Mesenteric fat pad (tissue), 1 donor: Measurements from ENCODE around the gene EDEM3. TPM values are rescaled to one million over a fixed set of nuclear protein-coding genes. Genes with fewer than 3 reads are reported as not detected.
"Not testable (repeated sequence)": the region's sequence is repeated elsewhere in the genome, so short reads cannot be mapped to it uniquely, and the experiment has no call there.

Source experiments
- DNase-seq: peaks from one replicate; pipeline ENCODE4 v3.0.0-alpha.2; 2020; ENCODE audit warnings: low spot score
- total RNA-seq: library from RNA; stranded (reverse); fragmentation: NEBNext Ultra II Directional; extraction: Animal tissue kit (Norgen Biotek cat#: 25700); gene quantifications from one replicate; pipeline ENCODE4 v1.2.1, GENCODE V29; 2021
- donor health status: DM: yes; HTN: yes; CAD: no.

EDEM3 gene
- total RNA-seq, 1 donor from 2014 or later = 39.7 TPM

- DNase-seq = no peak
Observed at GRCh38 chr1:184739796-184740195, 14.9 kb downstream of the EDEM3 start.

DNA sequence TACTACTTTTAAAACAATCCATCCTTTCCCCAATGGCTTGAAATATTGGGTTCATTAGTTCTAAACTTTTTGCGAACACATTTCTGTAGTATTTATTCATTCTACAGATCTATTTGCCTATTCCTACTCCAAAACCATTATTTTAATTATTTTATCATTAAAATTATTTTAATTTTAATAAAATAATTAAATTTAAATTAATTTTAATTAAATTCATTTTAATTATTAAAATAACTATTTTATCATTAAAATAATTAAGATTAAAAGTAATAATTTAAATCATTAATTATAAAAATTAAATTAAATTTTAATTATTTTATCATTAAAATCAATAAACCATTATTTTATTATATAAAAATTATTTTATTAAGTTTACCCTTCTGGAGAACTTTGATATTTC lies 15.6 kb downstream of the EDEM3 start:
- DNase-seq = no peak

DNA sequence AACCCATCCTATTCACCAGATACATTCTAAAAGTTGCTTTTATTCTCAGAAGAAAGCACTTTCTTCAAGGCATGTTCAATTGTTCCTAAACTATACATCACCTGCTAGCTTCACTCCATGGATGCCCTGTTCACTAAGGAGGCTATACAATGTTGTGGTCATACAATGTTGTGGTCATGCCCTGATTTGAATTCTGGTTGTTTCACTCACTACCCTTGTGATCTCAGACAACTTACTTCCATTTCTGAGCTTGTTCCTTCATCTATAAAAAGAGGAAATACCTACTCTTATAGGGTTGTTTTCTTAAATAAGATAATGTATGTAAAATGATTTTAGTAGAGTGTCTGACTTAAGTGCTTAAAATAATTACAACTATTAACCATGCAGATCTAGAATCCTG lies 19.7 kb downstream of the EDEM3 start:
- no peak for DNase-seq

- DNase-seq = no peak
Observed at GRCh38 chr1:184724843-184725242, 29.8 kb downstream of the EDEM3 start.

- DNase-seq = no peak
Observed at GRCh38 chr1:184716158-184716557, 38.5 kb downstream of the EDEM3 start.

- DNase-seq = no peak
Observed at GRCh38 chr1:184709418-184709817, 45.2 kb downstream of the EDEM3 start.

DNA sequence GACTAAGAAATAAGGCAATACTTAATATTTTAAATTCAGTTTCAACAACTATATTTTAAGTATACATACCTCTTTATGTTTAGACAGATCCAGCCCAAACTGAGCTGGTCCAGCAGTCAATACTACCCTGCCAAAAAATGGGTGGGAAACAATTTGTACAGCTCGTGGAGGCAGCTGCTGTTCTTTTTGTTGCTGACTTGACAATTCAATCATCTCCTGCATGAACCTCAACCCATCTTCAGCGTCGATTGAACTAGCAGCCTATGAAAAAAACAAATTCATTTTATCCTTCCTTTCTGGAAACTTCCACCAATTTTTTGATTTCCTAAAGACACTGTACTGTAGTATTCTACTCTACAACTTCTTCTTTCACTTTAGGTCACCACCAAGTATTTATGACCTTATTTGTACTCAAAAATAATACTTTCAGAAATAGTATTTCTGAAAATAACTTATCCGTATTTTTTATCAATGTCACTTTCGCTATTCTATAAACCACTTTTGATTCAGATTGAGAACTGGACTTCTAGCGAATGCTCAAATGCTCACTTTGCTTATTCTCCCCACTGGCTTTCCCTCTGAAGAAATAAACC lies 46.5 kb downstream of the EDEM3 start:
- no peak for DNase-seq

GRCh38 chr1:184705271-184705670 lies 49.4 kb downstream of the EDEM3 start:
- no peak for DNase-seq

GRCh38 chr1:184701816-184702215 lies 52.8 kb downstream of the EDEM3 start:
- DNase-seq = no peak

GRCh38 chr1:184698969-184699368 lies 55.7 kb downstream of the EDEM3 start:
- no peak for DNase-seq

DNA sequence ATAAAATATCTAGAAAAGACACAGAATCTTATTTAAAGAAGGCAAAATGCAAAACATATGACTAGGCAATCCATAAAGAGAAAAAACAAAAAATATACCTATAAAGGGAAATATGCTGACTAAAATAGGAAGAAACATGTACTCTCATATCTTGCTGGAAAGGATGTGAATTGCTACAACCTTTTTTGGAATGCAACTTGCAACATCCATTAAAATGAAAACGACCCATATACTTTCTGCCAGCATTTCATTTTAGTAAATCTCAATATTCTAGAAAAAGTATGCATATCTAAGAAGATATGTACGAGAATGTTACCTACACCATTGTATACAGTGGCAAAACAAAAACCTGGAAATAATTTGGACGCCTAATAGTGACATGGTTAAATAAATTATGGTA lies 56.6 kb downstream of the EDEM3 start:
- DNase-seq = no peak

- no peak for DNase-seq
Observed at GRCh38 chr1:184696403-184696802, 58.3 kb downstream of the EDEM3 start.

DNA sequence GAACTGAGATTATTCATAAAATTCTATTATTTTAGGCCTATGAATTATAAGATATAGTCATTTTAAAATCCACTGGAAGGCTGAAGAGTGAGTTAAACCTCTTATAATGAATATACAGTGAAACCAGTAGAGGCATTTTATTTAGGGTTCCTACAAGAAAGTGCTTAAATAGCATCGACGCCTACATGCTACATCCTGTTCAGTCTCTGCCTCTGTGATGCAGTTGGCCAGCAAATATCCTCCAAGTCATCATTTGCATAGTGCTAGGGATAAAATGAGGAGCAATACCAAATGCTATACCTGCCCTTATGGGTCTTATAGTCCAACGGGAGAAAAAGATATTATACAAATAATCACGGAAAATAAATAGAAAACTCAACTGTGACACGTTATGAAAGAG lies 59.6 kb downstream of the EDEM3 start:
- DNase-seq = no peak

DNA sequence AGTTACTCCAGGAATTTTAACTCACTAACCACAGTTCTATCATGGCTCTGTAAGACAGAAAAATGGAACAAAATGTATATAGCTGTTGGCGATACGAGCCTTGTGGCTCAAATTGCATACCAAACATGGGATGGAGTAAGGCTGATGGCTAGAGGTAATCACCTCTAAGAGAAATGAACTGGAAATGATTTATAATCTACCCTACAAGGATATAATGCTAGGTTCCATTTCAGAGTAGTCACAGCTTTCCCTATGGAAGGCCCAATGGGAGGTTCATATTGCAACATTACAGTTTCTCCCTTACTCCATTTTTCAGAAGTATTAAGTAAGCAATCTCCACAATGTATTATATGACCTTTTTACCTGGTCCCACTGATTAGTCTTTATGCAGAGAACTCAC lies 61.6 kb downstream of the EDEM3 start:
- DNase-seq = no peak

- DNase-seq = no peak
Observed at GRCh38 chr1:184691719-184692324, 62.8 kb downstream of the EDEM3 start.

GRCh38 chr1:184686540-184686939 lies 68.1 kb downstream of the EDEM3 start:
- DNase-seq = no peak

GRCh38 chr1:184685116-184685515 lies 69.5 kb downstream of the EDEM3 start:
- DNase-seq = no peak

- DNase-seq = no peak
Observed at GRCh38 chr1:184684285-184685074, 70.2 kb downstream of the EDEM3 start.

DNA sequence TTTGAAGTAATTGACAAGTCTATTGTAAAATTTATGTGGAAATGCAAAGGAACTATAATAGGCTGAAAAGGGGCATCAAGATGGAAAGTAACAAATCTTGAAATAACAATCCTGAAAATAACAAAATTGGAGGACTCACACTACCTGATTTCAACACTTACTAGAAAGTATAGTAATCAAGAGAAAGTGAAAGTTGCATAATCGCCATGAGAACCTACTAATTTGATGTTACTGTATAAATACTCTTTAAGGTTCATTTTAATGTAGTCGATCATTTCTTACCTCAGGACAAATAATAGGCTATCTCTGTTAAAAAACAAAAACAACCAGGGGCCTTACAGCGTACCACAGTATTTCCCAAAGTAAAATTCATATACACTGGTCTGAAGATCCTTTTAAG lies 71.7 kb downstream of the EDEM3 start:
- no peak for DNase-seq

DNA sequence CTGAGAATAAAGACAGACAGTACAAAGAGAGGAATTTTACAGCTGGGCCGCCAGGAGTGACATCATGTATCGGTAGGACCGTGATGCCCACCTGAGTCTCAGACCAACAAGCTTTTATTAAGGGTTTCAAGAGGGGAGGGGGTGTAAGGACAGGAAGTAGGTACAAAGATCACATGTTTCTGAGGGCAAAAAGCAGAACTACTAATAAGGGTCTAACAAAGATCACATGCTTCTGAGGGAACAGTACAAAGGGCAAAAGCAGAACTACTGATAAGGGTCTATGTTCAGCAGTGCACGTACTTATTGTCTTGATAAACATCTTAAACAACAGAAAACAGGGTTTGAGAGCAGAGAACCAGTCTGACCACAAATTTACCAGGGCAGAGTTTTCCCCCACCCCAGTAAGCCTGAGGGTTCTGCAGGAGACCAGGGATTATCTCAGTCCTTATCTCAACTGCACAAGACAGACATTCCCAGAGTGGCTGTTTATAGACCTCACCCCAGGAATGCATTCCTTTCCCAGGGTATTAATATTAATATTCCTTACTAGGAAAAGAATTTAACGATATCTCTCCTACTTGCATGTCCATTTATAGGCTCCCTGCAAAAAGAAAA lies 73.9 kb downstream of the EDEM3 start:
- DNase-seq = not testable (repeated sequence)

- not testable (repeated sequence) for DNase-seq
Observed at GRCh38 chr1:184679472-184679871, 75.2 kb downstream of the EDEM3 start.

- DNase-seq = no peak
Observed at GRCh38 chr1:184677344-184677743, 77.3 kb downstream of the EDEM3 start.
